ENCODE results near the gene EIF3C. TPM values are rescaled to one million over a fixed set of nuclear protein-coding genes. Genes with fewer than 3 reads are reported as not detected.
A peak's percentile ranks its signal among the peaks of the same experiment; 100 is the strongest.
"Not testable (repeated sequence)": the region's sequence is repeated elsewhere in the genome, so short reads cannot be mapped to it uniquely, and the experiment has no call there.

EIF3C gene
- total and polyA plus RNA-seq, 12 donors: 99.7 to 3,047 (median 426) TPM

DNA sequence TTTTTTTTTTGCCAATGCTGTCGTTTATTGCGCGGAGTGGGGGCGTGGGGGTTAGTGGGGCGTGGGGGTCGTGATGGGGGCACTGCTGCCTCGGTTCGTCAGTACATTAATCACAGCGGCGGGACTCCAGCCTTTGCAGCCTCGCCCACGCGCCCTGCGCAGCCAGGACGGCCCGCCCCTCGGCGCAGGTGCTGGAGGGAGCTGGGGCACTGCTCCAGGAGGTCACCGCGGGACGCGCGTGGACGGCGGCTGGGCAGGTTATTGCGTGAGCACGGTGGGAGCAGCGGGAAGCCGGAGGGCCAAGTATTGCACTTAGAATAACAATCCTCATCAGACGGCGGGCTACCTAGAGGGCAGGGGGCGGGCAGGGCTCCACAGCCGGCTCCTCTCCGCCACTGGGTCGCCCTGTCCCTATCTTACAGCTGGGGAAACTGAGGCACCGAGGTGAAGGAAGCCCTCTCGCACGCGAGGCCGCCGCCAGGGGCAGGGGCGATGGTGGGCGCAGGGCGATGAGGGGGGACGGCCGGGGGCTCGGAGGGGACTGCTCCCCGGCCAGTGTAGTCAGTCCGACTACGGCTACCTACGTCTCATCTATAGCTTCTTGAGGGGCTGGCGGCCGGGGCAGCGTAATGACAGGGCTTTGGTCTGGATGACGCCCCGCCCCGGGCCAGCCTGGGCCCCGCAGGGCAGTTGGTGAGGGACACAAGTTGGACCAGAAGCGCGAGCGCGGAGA is 35.5 kb downstream of the EIF3C start:
- WGBS, 4 donors: 0 to 15% methylated on average over 5 to 21 of the region's 62 CpGs; no CpG with 5 or more reads in 2 of the 4 donors

DNA sequence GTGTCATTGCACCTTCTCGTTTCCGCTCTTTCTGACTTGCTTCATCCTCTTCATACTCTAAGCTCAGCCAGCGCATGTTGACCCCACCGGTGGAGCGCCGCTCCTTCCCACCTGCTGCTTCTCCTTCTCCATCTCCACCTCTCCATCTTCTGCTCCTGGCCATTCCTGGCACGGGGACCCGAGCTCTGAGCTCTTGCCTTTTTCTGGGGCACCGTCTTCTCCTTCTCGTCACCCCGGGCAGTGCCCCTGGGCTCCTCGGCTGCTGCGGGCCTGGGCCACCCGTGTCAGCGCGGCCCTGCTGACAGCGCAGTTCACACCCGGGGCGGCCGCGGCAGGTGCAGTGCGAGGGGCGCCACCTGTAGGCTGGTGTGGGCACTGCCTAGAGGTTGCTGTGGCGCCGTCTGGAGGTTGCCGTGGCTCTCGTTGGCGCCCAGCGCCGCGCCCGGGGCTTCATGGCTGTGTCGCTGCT is 38.8 kb downstream of the EIF3C start:
- H3K36me3 ChIP-seq (replicated peaks in 1 of 2); H3K27me3 ChIP-seq; H3K27ac ChIP-seq; H3K4me1 ChIP-seq (replicated peaks in 1 of 2); H3K9me3 ChIP-seq (replicated peaks in 1 of 3); H3K4me3 ChIP-seq; intact Hi-C loops (cut with DNase I): not testable (repeated sequence)
- WGBS, 4 donors: 12 to 37% (median 21%) methylated on average over 3 to 20 of the region's 33 CpGs
- TF ChIP-seq, protein P1, sequence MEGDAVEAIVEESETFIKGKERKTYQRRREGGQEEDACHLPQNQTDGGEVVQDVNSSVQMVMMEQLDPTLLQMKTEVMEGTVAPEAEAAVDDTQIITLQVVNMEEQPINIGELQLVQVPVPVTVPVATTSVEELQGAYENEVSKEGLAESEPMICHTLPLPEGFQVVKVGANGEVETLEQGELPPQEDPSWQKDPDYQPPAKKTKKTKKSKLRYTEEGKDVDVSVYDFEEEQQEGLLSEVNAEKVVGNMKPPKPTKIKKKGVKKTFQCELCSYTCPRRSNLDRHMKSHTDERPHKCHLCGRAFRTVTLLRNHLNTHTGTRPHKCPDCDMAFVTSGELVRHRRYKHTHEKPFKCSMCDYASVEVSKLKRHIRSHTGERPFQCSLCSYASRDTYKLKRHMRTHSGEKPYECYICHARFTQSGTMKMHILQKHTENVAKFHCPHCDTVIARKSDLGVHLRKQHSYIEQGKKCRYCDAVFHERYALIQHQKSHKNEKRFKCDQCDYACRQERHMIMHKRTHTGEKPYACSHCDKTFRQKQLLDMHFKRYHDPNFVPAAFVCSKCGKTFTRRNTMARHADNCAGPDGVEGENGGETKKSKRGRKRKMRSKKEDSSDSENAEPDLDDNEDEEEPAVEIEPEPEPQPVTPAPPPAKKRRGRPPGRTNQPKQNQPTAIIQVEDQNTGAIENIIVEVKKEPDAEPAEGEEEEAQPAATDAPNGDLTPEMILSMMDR (IDR thresholded peaks at IDR 0.05): peak in 1 of 6 experiments; percentile 11
- peak in 5 of 7 donors; percentile 10 to 45 (median 21) for DNase-seq

More for the DNA sequence above, 35.5 kb downstream of the EIF3C start:
- H3K27me3 ChIP-seq; H3K4me3 ChIP-seq; H3K27ac ChIP-seq; H3K4me1 ChIP-seq (replicated peaks in 1 of 2); H3K36me3 ChIP-seq (replicated peaks in 1 of 2); intact Hi-C loops (cut with DNase I); H3K9me3 ChIP-seq (replicated peaks in 1 of 3): not testable (repeated sequence)
- peak in 1 of 7 donors; percentile 6 for DNase-seq

DNA sequence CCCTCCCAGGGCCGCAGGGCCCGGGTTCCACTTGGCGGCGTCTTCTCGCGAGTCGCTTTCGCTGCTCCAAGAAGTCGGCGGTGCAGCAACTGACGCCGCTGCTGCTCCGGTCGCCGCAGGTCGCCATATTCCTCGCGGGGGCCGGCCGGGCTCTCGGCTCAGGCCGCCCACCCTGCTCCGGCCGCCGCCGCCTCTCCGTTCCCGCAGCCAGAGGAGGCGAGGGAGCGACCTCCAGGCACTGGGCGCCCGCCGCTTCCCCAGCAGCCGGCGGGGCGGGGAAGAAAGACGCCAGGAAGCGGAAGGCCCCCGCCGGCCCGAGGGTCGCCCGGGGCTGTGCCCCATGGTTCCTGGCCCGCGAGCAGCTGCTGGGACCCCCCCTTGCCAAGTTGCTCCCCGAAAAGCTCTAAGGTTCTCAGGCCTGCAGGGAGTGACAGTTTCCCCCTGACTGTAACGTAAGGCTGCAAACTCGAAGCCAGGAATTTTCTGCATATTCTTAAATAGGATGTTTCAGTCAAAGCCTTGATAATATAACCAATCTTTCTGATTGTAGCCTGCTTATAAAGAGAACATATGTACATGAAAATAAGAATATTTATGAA is 39.3 kb downstream of the EIF3C start:
- intact Hi-C loops (cut with DNase I); H3K4me1 ChIP-seq (replicated peaks in 1 of 2); DNase-seq; H3K36me3 ChIP-seq (replicated peaks in 1 of 2); H3K27me3 ChIP-seq; H3K27ac ChIP-seq; H3K4me3 ChIP-seq; H3K9me3 ChIP-seq (replicated peaks in 1 of 3): not testable (repeated sequence)
- WGBS, 4 donors: no CpG with 5 or more reads among the region's 48 CpGs

DNA sequence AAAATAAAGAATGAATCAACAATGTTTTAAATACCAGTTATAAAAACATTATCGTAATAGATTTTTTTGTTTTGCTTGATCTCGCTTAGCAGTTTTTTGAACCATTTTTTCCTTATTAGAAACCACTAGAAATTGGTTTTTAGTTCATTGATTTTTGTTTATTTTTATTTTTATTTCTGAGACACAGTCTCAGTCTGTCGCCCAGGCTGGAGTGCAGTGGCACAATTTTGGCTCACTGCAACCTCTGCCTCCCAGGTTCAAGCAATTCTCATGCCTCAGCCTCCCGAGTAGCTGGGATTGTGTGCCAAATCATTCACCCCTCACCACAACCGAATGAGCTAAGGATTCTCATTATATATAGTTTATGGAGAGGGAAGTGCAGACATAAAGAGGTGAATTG is 40.2 kb downstream of the EIF3C start, which contains the start of gene NPIPB9:
Gene NPIPB9, plus strand, starts transcription at position 301 of the 400 bp plus-strand sequence.
- no CpG with 5 or more reads among the region's 5 CpGs for WGBS, 4 donors
- H3K27ac ChIP-seq; intact Hi-C loops (cut with DNase I); DNase-seq; H3K4me1 ChIP-seq (replicated peaks in 1 of 2); H3K4me3 ChIP-seq; H3K36me3 ChIP-seq (replicated peaks in 1 of 2); H3K27me3 ChIP-seq; H3K9me3 ChIP-seq (replicated peaks in 1 of 3): not testable (repeated sequence)

DNA sequence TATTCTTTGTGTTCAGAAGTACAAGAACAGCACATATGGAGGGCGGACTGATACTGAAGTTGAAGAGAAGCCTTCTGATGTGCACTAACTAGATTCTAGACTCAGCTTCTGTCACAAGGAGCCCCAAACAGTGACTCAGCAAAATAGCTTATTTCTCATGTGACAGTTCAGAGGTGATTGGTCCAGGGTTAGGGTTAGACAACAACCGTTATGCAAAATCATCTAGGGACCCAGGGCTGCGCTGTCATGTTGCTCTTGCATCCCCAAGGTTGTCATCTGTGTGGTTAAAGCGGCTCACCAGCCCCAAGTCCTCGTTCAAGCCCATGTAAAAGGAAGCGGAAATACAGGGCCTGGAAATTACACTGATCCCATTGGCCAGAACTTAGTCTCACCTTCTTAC is 70.4 kb downstream of the EIF3C start:
- H3K4me1 ChIP-seq (replicated peaks in 1 of 2); H3K9me3 ChIP-seq (replicated peaks in 1 of 3); H3K4me3 ChIP-seq; H3K27me3 ChIP-seq; H3K27ac ChIP-seq; intact Hi-C loops (cut with DNase I); H3K36me3 ChIP-seq (replicated peaks in 1 of 2); DNase-seq: not testable (repeated sequence)
- no CpG with 5 or more reads among the region's 6 CpGs for WGBS, 4 donors

DNA sequence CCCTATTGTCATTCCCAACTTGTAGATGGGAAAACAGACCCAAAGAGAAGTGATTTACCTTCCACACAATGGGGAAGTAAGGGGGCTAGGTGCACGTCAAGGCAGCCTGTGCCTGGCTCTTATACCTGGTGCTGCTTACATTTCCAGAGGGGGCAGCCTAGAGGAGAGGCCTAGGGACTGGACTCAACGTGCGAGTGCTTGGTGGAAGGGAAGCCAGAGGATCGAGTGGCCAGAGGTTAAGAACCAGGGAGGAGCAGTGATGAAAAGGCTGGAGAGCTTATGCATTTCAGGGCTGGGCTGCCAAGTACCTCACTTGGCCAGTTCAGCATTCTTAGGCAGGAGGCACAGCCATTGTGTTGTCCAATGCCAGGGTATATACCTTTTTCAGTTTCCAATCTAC is 71.1 kb downstream of the EIF3C start:
- H3K27me3 ChIP-seq; H3K27ac ChIP-seq; H3K9me3 ChIP-seq (replicated peaks in 1 of 3); H3K36me3 ChIP-seq (replicated peaks in 1 of 2); DNase-seq; H3K4me3 ChIP-seq; intact Hi-C loops (cut with DNase I); H3K4me1 ChIP-seq (replicated peaks in 1 of 2): not testable (repeated sequence)
- WGBS, 4 donors: no CpG with 5 or more reads among the region's 4 CpGs

Small RNAs within 50 kb of the gene (microRNA-seq; reads per million reads assigned to microRNA genes)
- gene MIR6862-2: 0 reads per million in 3 donors

Small RNAs within 50 kb of the gene (small RNA-seq; reads per million reads assigned to genes)
- gene MIR6862-2: 0 reads per million in 2 donors

Other genes with a start within 250 kb of the EIF3C start
- under 1 TPM in 2 of 9 donors, not detected in 7; 0.18 to 0.51 TPM for gene NPIPB7, start 239.1 kb upstream of the EIF3C start, total RNA-seq
- under 1 TPM; 0.16 to 0.56 (median 0.54) TPM for gene NPIPB7, start 239.1 kb upstream of the EIF3C start, polyA plus RNA-seq
- gene CLN3, start 219.4 kb upstream of the EIF3C start, total RNA-seq: 10 to 100 TPM in 8 of 9 donors, 1 to 10 TPM in 1; 8.4 to 78.0 (median 42.5) TPM
- gene CLN3, start 219.4 kb upstream of the EIF3C start, polyA plus RNA-seq: 10 to 100 TPM; 19.0 to 25.9 (median 19.4) TPM
- 1 to 10 TPM in 8 of 9 donors, under 1 TPM in 1; 0.11 to 4.6 (median 2.4) TPM for gene APOBR, start 216.8 kb upstream of the EIF3C start, total RNA-seq
- gene APOBR, start 216.8 kb upstream of the EIF3C start, polyA plus RNA-seq: 10 to 100 TPM in 1 of 3 donors, 1 to 10 TPM in 1, under 1 TPM in 1; 0.99 to 18.2 (median 5.8) TPM
- gene IL27, start 204.6 kb upstream of the EIF3C start, total RNA-seq: 1 to 10 TPM in 1 of 9 donors, under 1 TPM in 2, not detected in 6; 0.29 to 1.7 (median 0.32) TPM
- 1 to 10 TPM in 1 of 3 donors, under 1 TPM in 1, not detected in 1; 0.17 to 2.1 TPM for gene IL27, start 204.6 kb upstream of the EIF3C start, polyA plus RNA-seq
- 100 to 1,000 TPM in 6 of 9 donors, 10 to 100 TPM in 2, 1 to 10 TPM in 1; 4.9 to 746 (median 221) TPM for gene NUPR1, start 172.5 kb upstream of the EIF3C start, total RNA-seq
- 100 to 1,000 TPM; 123 to 317 (median 305) TPM for gene NUPR1, start 172.5 kb upstream of the EIF3C start, polyA plus RNA-seq
- 10 to 100 TPM; 21.8 to 64.1 (median 29.7) TPM for gene SGF29, start 157.5 kb upstream of the EIF3C start, total RNA-seq
- 100 to 1,000 TPM in 1 of 3 donors, 10 to 100 TPM in 2; 18.4 to 118 (median 81.1) TPM for gene SGF29, start 157.5 kb upstream of the EIF3C start, polyA plus RNA-seq
- 10 to 100 TPM in 1 of 9 donors, 1 to 10 TPM in 8; 1.6 to 22.5 (median 3.1) TPM for gene SULT1A2, start 114.4 kb upstream of the EIF3C start, total RNA-seq
- gene SULT1A2, start 114.4 kb upstream of the EIF3C start, polyA plus RNA-seq: 1 to 10 TPM in 2 of 3 donors, under 1 TPM in 1; 0.55 to 5.3 (median 2.1) TPM
- gene SULT1A1, start 101.4 kb upstream of the EIF3C start, total RNA-seq: 100 to 1,000 TPM in 6 of 9 donors, 10 to 100 TPM in 3; 62.4 to 367 (median 119) TPM
- 100 to 1,000 TPM in 1 of 3 donors, 10 to 100 TPM in 2; 47.2 to 162 (median 72.8) TPM for gene SULT1A1, start 101.4 kb upstream of the EIF3C start, polyA plus RNA-seq
- 1 to 10 TPM in 1 of 9 donors, not detected in 8; 1.8 TPM for gene NPIPB8, start 73.4 kb upstream of the EIF3C start, total RNA-seq
- not detected for gene NPIPB8, start 73.4 kb upstream of the EIF3C start, polyA plus RNA-seq
- gene NPIPB9, start 40.3 kb downstream of the EIF3C start, total RNA-seq: 1 to 10 TPM in 4 of 9 donors, under 1 TPM in 2, not detected in 3; 0.46 to 5.1 (median 1.4) TPM
- under 1 TPM in 2 of 3 donors, not detected in 1; 0.47 to 0.97 TPM for gene NPIPB9, start 40.3 kb downstream of the EIF3C start, polyA plus RNA-seq
- 100 to 1,000 TPM in 2 of 9 donors, 10 to 100 TPM in 7; 26.1 to 118 (median 87.3) TPM for gene ATXN2L, start 111.5 kb downstream of the EIF3C start, total RNA-seq
- 100 to 1,000 TPM in 2 of 3 donors, 10 to 100 TPM in 1; 44.3 to 342 (median 126) TPM for gene ATXN2L, start 111.5 kb downstream of the EIF3C start, polyA plus RNA-seq
- gene TUFM, start 134.9 kb downstream of the EIF3C start, total RNA-seq: 100 to 1,000 TPM; 144 to 239 (median 208) TPM
- gene TUFM, start 134.9 kb downstream of the EIF3C start, polyA plus RNA-seq: 100 to 1,000 TPM; 173 to 323 (median 181) TPM
- 100 to 1,000 TPM in 1 of 9 donors, 10 to 100 TPM in 8; 29.6 to 108 (median 55.0) TPM for gene SH2B1, start 152.4 kb downstream of the EIF3C start, total RNA-seq
- gene SH2B1, start 152.4 kb downstream of the EIF3C start, polyA plus RNA-seq: 100 to 1,000 TPM in 2 of 3 donors, 10 to 100 TPM in 1; 17.1 to 236 (median 119) TPM
- 1 to 10 TPM in 2 of 9 donors, under 1 TPM in 6, not detected in 1; 0.17 to 1.2 (median 0.67) TPM for gene ATP2A1, start 167.0 kb downstream of the EIF3C start, total RNA-seq
- gene ATP2A1, start 167.0 kb downstream of the EIF3C start, polyA plus RNA-seq: 1 to 10 TPM in 1 of 3 donors, under 1 TPM in 2; 0.05 to 1.1 (median 0.88) TPM
- 100 to 1,000 TPM in 1 of 9 donors, 10 to 100 TPM in 8; 18.6 to 108 (median 47.3) TPM for gene RABEP2, start 213.8 kb downstream of the EIF3C start, total RNA-seq
- gene RABEP2, start 213.8 kb downstream of the EIF3C start, polyA plus RNA-seq: 100 to 1,000 TPM in 1 of 3 donors, 10 to 100 TPM in 1, 1 to 10 TPM in 1; 1.4 to 121 (median 57.1) TPM
- 1 to 10 TPM in 2 of 9 donors, under 1 TPM in 5, not detected in 2; 0.32 to 1.8 (median 0.51) TPM for gene CD19, start 220.5 kb downstream of the EIF3C start, total RNA-seq
- under 1 TPM; 0.26 to 0.88 (median 0.40) TPM for gene CD19, start 220.5 kb downstream of the EIF3C start, polyA plus RNA-seq
- gene NFATC2IP, start 239.5 kb downstream of the EIF3C start, total RNA-seq: 10 to 100 TPM in 8 of 9 donors, 1 to 10 TPM in 1; 7.7 to 23.9 (median 16.0) TPM
- gene NFATC2IP, start 239.5 kb downstream of the EIF3C start, polyA plus RNA-seq: 10 to 100 TPM; 10.4 to 25.2 (median 18.3) TPM